ENCODE results near the gene EGR1.

Gene EGR1

GRCh38 chr5:138517437-138517836 lies 52.2 kb downstream of the EGR1 start:
- Histone ChIP-seq H3K4me1 (ENCODE audit: control insufficient read depth, insufficient read depth, low read length, poor library complexity, severe bottlenecking) (peaks cover 4% of the 10 kb centered on the region), H3K4me3 (ENCODE audit: extremely low read depth, insufficient read depth, low read length, poor library complexity, severe bottlenecking) (no peak overlapping the region), H3K27ac (ENCODE audit: low read depth, low read length, severe bottlenecking) (no peak overlapping the region), H3K36me3 (ENCODE audit: control insufficient read depth, insufficient read depth, low read length) (peaks cover 79% of the 10 kb centered on the region), H3K9me3 (ENCODE audit: control insufficient read depth, low read length) (no peaks in the 10 kb centered on the region)
- WGBS, 2 experiments (ENCODE audit: insufficient coverage in 2 of 2), result 92 to 100% methylated on average over 2 of the region's 4 CpGs

All from mesodermal cell (in vitro differentiated cells).